Fibroblast of lung (primary cell): ENCODE data around the gene TJP1.

ENCODE experiments used
- EZH2 ChIP-seq: IDR thresholded peaks from 2 replicates; pipeline ENCODE4 v1.5.1; 2012; ENCODE audit warnings: low read length, control low read depth, mild to moderate bottlenecking; ENCODE audit errors: missing control alignments
- TF ChIP-seq, protein P1 (sequence below), 2 donors: IDR thresholded peaks in 1 of 2; conservative IDR thresholded peaks in 1 of 2; 1 replicate in 1 of 2; 2 replicates in 1 of 2; pipeline ENCODE4 v1.5.1; 2011 to 2012; ENCODE audit warnings: low read length in 2 of 2, control low read depth in 1 of 2, inconsistent platforms in 1 of 2, low read depth in 1 of 2, mild to moderate bottlenecking in 1 of 2

GRCh38 chr15:29825227-29825626 lies 3.0 kb upstream of the TJP1 start:
- TF ChIP-seq, protein P1, sequence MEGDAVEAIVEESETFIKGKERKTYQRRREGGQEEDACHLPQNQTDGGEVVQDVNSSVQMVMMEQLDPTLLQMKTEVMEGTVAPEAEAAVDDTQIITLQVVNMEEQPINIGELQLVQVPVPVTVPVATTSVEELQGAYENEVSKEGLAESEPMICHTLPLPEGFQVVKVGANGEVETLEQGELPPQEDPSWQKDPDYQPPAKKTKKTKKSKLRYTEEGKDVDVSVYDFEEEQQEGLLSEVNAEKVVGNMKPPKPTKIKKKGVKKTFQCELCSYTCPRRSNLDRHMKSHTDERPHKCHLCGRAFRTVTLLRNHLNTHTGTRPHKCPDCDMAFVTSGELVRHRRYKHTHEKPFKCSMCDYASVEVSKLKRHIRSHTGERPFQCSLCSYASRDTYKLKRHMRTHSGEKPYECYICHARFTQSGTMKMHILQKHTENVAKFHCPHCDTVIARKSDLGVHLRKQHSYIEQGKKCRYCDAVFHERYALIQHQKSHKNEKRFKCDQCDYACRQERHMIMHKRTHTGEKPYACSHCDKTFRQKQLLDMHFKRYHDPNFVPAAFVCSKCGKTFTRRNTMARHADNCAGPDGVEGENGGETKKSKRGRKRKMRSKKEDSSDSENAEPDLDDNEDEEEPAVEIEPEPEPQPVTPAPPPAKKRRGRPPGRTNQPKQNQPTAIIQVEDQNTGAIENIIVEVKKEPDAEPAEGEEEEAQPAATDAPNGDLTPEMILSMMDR (conservative IDR thresholded peaks at IDR 0.05 in 1 of 2, IDR thresholded peaks at IDR 0.05 in 1 of 2; ENCODE audit: low read depth in 1 of 2, low read length in 2 of 2) = no peak
- TF ChIP-seq EZH2 = no peak
